ENCODE measurements around the gene MEGF11.
"Not testable (repeated sequence)": the region's sequence is repeated elsewhere in the genome, so short reads cannot be mapped to it uniquely, and the experiment has no call there.

The MEGF11 gene

GRCh38 chr15:66003129-66003528 lies 250.4 kb downstream of the MEGF11 start:
- not testable (repeated sequence) for DNase-seq (ENCODE audit: low read depth, low spot score)

GRCh38 chr15:66001717-66002426 lies 251.7 kb downstream of the MEGF11 start:
- DNase-seq (ENCODE audit: low read depth, low spot score) = no peak

GRCh38 chr15:66001042-66001441 lies 252.5 kb downstream of the MEGF11 start:
- no peak for DNase-seq (ENCODE audit: low read depth, low spot score)

GRCh38 chr15:65998486-65998885 lies 255.1 kb downstream of the MEGF11 start:
- no peak for DNase-seq (ENCODE audit: low read depth, low spot score)

- no peak for DNase-seq (ENCODE audit: low read depth, low spot score)
Observed at GRCh38 chr15:65996901-65997300, 256.6 kb downstream of the MEGF11 start.

GRCh38 chr15:65994832-65995231 lies 258.7 kb downstream of the MEGF11 start:
- no peak for DNase-seq (ENCODE audit: low read depth, low spot score)

GRCh38 chr15:65993762-65994161 lies 259.8 kb downstream of the MEGF11 start:
- DNase-seq (ENCODE audit: low read depth, low spot score) = no peak

- no peak for DNase-seq (ENCODE audit: low read depth, low spot score)
Observed at GRCh38 chr15:65993236-65993635, 260.3 kb downstream of the MEGF11 start.

GRCh38 chr15:65991721-65992483 lies 261.6 kb downstream of the MEGF11 start:
- DNase-seq (ENCODE audit: low read depth, low spot score) = no peak

GRCh38 chr15:65990298-65990981 lies 263.1 kb downstream of the MEGF11 start:
- DNase-seq (ENCODE audit: low read depth, low spot score) = no peak

- DNase-seq (ENCODE audit: low read depth, low spot score) = no peak
Observed at GRCh38 chr15:65987100-65987499, 266.4 kb downstream of the MEGF11 start.

GRCh38 chr15:65986416-65986815 lies 267.1 kb downstream of the MEGF11 start:
- no peak for DNase-seq (ENCODE audit: low read depth, low spot score)

- DNase-seq (ENCODE audit: low read depth, low spot score) = no peak
Observed at GRCh38 chr15:65985387-65985786, 268.2 kb downstream of the MEGF11 start.

- no peak for DNase-seq (ENCODE audit: low read depth, low spot score)
Observed at GRCh38 chr15:65982627-65983322, 270.8 kb downstream of the MEGF11 start.

- DNase-seq (ENCODE audit: low read depth, low spot score) = no peak
Observed at GRCh38 chr15:65981837-65982626, 271.5 kb downstream of the MEGF11 start.

GRCh38 chr15:65980824-65981456 lies 272.6 kb downstream of the MEGF11 start:
- DNase-seq (ENCODE audit: low read depth, low spot score) = peak; percentile 71

GRCh38 chr15:65979837-65980236 lies 273.7 kb downstream of the MEGF11 start:
- no peak for DNase-seq (ENCODE audit: low read depth, low spot score)

GRCh38 chr15:65979316-65979715 lies 274.2 kb downstream of the MEGF11 start:
- DNase-seq (ENCODE audit: low read depth, low spot score) = no peak

GRCh38 chr15:65978110-65978509 lies 275.4 kb downstream of the MEGF11 start:
- DNase-seq (ENCODE audit: low read depth, low spot score) = no peak

GRCh38 chr15:65976196-65976595 lies 277.4 kb downstream of the MEGF11 start:
- DNase-seq (ENCODE audit: low read depth, low spot score) = not testable (repeated sequence)

- DNase-seq (ENCODE audit: low read depth, low spot score) = no peak
Observed at GRCh38 chr15:65971741-65971995, 281.9 kb downstream of the MEGF11 start.

All from iPS DF 19.7 (cell line).